GM18519 (cell line): ENCODE results near the gene AGL.
"Not testable (repeated sequence)": the region's sequence is repeated elsewhere in the genome, so short reads cannot be mapped to it uniquely, and the experiment has no call there.

ENCODE experiments used
- ATAC-seq: cut with Tn5 transposase; IDR thresholded peaks from one replicate; pipeline ENCODE4 v1.9.1; 2021; ENCODE audit warnings: mild to moderate bottlenecking, moderate library complexity; ENCODE audit not compliant: unreplicated experiment, low FRiP score

AGL gene

GRCh38 chr1:99935534-99935933 lies 85.4 kb downstream of the AGL start:
- no peak for ATAC-seq

- ATAC-seq, result no peak
These were observed 85.9 kb downstream of the AGL start for GRCh38 chr1:99936071-99936470.

- ATAC-seq, result no peak
These were observed 92.6 kb downstream of the AGL start for GRCh38 chr1:99942723-99943122.

GRCh38 chr1:99943223-99943794 lies 93.1 kb downstream of the AGL start:
- ATAC-seq, result no peak

- no peak for ATAC-seq
These were observed 94.0 kb downstream of the AGL start for GRCh38 chr1:99944192-99944591.

- ATAC-seq, result no peak
These were observed 95.0 kb downstream of the AGL start for GRCh38 chr1:99945174-99945573.

GRCh38 chr1:99950486-99950885 lies 100.3 kb downstream of the AGL start:
- ATAC-seq, result no peak

GRCh38 chr1:99952522-99952921 lies 102.4 kb downstream of the AGL start:
- no peak for ATAC-seq

- no peak for ATAC-seq
These were observed 105.2 kb downstream of the AGL start for GRCh38 chr1:99955375-99955774.

- ATAC-seq, result no peak
These were observed 106.6 kb downstream of the AGL start for GRCh38 chr1:99956755-99957154.

GRCh38 chr1:99957818-99958217 lies 107.7 kb downstream of the AGL start:
- no peak for ATAC-seq

- not testable (repeated sequence) for ATAC-seq
These were observed 109.1 kb downstream of the AGL start for GRCh38 chr1:99959189-99959705.

GRCh38 chr1:99960260-99960659 lies 110.1 kb downstream of the AGL start:
- ATAC-seq, result not testable (repeated sequence)

- ATAC-seq, result no peak
These were observed 113.1 kb downstream of the AGL start for GRCh38 chr1:99963041-99963795.

GRCh38 chr1:99964806-99965205 lies 114.6 kb downstream of the AGL start:
- ATAC-seq, result no peak

GRCh38 chr1:99965646-99966375 lies 115.7 kb downstream of the AGL start:
- ATAC-seq, result no peak

- no peak for ATAC-seq
These were observed 118.1 kb downstream of the AGL start for GRCh38 chr1:99968214-99968613.

- no peak for ATAC-seq
These were observed 119.1 kb downstream of the AGL start for GRCh38 chr1:99969260-99969728.

GRCh38 chr1:99969729-99970621 lies 119.8 kb downstream of the AGL start, which contains the start of gene SLC35A3:
Gene SLC35A3, plus strand, starts transcription at chr1:99969996. Its CDS starts 23,559 bp downstream, at chr1:99993555.
- ATAC-seq, result peak; percentile 85

GRCh38 chr1:99970713-99971255 lies 120.6 kb downstream of the AGL start:
- no peak for ATAC-seq
